ENCODE measurements around the gene KCNN3.

DNA sequence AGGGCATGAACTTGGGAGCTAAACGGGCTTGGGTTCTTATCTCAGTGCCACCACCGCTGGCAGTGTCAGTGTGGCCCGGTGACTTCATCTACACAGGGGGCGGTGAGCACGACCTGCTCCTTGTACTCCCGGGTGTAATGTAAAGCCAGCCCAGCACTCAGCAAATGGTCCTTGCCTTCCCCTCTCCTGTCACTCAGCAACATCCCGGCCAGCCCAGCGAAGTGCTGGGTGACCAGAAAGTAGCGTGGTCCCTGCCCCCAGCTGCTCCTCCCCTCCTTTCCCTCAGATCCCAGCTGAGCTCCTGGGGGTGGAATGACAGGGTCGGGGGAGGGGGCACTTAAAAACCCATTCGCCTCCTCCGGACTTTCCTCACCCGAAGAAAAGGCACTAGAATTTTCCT lies 7.2 kb downstream of the KCNN3 start:
- TF ChIP-seq, protein P1, sequence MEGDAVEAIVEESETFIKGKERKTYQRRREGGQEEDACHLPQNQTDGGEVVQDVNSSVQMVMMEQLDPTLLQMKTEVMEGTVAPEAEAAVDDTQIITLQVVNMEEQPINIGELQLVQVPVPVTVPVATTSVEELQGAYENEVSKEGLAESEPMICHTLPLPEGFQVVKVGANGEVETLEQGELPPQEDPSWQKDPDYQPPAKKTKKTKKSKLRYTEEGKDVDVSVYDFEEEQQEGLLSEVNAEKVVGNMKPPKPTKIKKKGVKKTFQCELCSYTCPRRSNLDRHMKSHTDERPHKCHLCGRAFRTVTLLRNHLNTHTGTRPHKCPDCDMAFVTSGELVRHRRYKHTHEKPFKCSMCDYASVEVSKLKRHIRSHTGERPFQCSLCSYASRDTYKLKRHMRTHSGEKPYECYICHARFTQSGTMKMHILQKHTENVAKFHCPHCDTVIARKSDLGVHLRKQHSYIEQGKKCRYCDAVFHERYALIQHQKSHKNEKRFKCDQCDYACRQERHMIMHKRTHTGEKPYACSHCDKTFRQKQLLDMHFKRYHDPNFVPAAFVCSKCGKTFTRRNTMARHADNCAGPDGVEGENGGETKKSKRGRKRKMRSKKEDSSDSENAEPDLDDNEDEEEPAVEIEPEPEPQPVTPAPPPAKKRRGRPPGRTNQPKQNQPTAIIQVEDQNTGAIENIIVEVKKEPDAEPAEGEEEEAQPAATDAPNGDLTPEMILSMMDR (IDR thresholded peaks at IDR 0.05 in 4 of 5, conservative IDR thresholded peaks at IDR 0.05 in 1 of 5) = no peak
- no peak for TF ChIP-seq POLR2A (IDR thresholded peaks at IDR 0.05)
